Glutamatergic neuron (in vitro differentiated cells): Measurements from ENCODE around the gene IPO5. TPM values are rescaled to one million over a fixed set of nuclear protein-coding genes. Genes with fewer than 3 reads are reported as not detected.
"Not testable (repeated sequence)": the region's sequence is repeated elsewhere in the genome, so short reads cannot be mapped to it uniquely, and the experiment has no call there.

Source experiments
- DNase-seq: peaks from one replicate; pipeline ENCODE4 v3.0.0; 2022
- H3K27ac Mint-ChIP-seq: one replicate; pipeline ENCODE4 v1.8.0; 2020; ENCODE audit warnings: mild to moderate bottlenecking, mixed read lengths, inconsistent platforms; ENCODE audit not compliant: unreplicated experiment
- H3K27me3 Mint-ChIP-seq: one replicate; pipeline ENCODE4 v1.8.0; 2020; ENCODE audit warnings: mild to moderate bottlenecking, moderate library complexity, mixed read lengths, inconsistent platforms; ENCODE audit not compliant: unreplicated experiment
- H3K36me3 Mint-ChIP-seq: one replicate; pipeline ENCODE4 v1.8.0; 2020; ENCODE audit warnings: mild to moderate bottlenecking, mixed read lengths, inconsistent platforms; ENCODE audit not compliant: unreplicated experiment
- H3K4me1 Mint-ChIP-seq: one replicate; pipeline ENCODE4 v1.8.0; 2020; ENCODE audit warnings: mild to moderate bottlenecking, low read depth, mixed read lengths, inconsistent platforms; ENCODE audit not compliant: unreplicated experiment
- H3K4me3 Mint-ChIP-seq: one replicate; pipeline ENCODE4 v1.8.0; 2020; ENCODE audit warnings: mild to moderate bottlenecking, mixed read lengths, inconsistent platforms; ENCODE audit not compliant: unreplicated experiment
- H3K9me3 Mint-ChIP-seq: one replicate; pipeline ENCODE4 v1.8.0; 2020; ENCODE audit warnings: mild to moderate bottlenecking, moderate library complexity, mixed read lengths, inconsistent platforms; ENCODE audit not compliant: unreplicated experiment
- CTCF ChIP-seq: fragments of 200-600 bp; sonication (generic); IDR thresholded peaks from one replicate; pipeline ENCODE4 v1.5.0; 2021; ENCODE audit not compliant: partially characterized antibody, unreplicated experiment
- total RNA-seq: library from RNA; stranded (reverse); fragmentation: NEBNext Ultra II Directional; extraction: Animal tissue kit (Norgen Biotek cat#: 25700); gene quantifications from one replicate; pipeline ENCODE4 v1.2.1, GENCODE V29; 2021; ENCODE audit not compliant: unreplicated experiment

Gene IPO5
- total RNA-seq, 1 donor from 2014 or later = 122 TPM

- no peaks in the 10 kb centered on the region for H3K4me1 Mint-ChIP-seq
- no peak for DNase-seq
- H3K27me3 Mint-ChIP-seq = no peaks in the 10 kb centered on the region
- no peak overlapping the region for H3K4me3 Mint-ChIP-seq
- H3K36me3 Mint-ChIP-seq = peaks cover 5% of the 10 kb centered on the region
- H3K9me3 Mint-ChIP-seq = no peaks in the 10 kb centered on the region
- no peak for TF ChIP-seq CTCF
- H3K27ac Mint-ChIP-seq = no peak overlapping the region
Observed at GRCh38 chr13:98039964-98040363, 86.5 kb downstream of the IPO5 start.

- Mint-ChIP-seq H3K36me3 (peaks cover 5% of the 10 kb centered on the region), H3K4me3 (no peak overlapping the region), H3K9me3 (no peaks in the 10 kb centered on the region), H3K4me1 (no peaks in the 10 kb centered on the region), H3K27ac (no peak overlapping the region), H3K27me3 (no peaks in the 10 kb centered on the region)
- TF ChIP-seq CTCF = no peak
- no peak for DNase-seq
Observed at GRCh38 chr13:98041081-98041820, 87.8 kb downstream of the IPO5 start.

- H3K27me3 Mint-ChIP-seq = no peaks in the 10 kb centered on the region
- H3K36me3 Mint-ChIP-seq = peaks cover 5% of the 10 kb centered on the region
- no peaks in the 10 kb centered on the region for H3K9me3 Mint-ChIP-seq
- peaks cover 4% of the 10 kb centered on the region for H3K4me1 Mint-ChIP-seq
- no peak for DNase-seq
- no peak for TF ChIP-seq CTCF
- H3K27ac Mint-ChIP-seq = no peak overlapping the region
- H3K4me3 Mint-ChIP-seq = no peak overlapping the region
Observed at GRCh38 chr13:98044301-98044700, 90.8 kb downstream of the IPO5 start.

GRCh38 chr13:98047785-98048184 lies 94.3 kb downstream of the IPO5 start:
- H3K4me1 Mint-ChIP-seq, H3K27me3 Mint-ChIP-seq, H3K9me3 Mint-ChIP-seq, H3K4me3 Mint-ChIP-seq, DNase-seq, H3K36me3 Mint-ChIP-seq, H3K27ac Mint-ChIP-seq: not testable (repeated sequence)

- Mint-ChIP-seq H3K27ac (no peak overlapping the region), H3K27me3 (no peaks in the 10 kb centered on the region), H3K36me3 (peaks cover 5% of the 10 kb centered on the region), H3K4me3 (no peak overlapping the region), H3K4me1 (peaks cover 4% of the 10 kb centered on the region), H3K9me3 (no peaks in the 10 kb centered on the region)
- DNase-seq = no peak
- no peak for TF ChIP-seq CTCF
Observed at GRCh38 chr13:98048265-98048664, 94.8 kb downstream of the IPO5 start.
